ENCODE measurements around the gene NINJ1.

The NINJ1 gene

DNA sequence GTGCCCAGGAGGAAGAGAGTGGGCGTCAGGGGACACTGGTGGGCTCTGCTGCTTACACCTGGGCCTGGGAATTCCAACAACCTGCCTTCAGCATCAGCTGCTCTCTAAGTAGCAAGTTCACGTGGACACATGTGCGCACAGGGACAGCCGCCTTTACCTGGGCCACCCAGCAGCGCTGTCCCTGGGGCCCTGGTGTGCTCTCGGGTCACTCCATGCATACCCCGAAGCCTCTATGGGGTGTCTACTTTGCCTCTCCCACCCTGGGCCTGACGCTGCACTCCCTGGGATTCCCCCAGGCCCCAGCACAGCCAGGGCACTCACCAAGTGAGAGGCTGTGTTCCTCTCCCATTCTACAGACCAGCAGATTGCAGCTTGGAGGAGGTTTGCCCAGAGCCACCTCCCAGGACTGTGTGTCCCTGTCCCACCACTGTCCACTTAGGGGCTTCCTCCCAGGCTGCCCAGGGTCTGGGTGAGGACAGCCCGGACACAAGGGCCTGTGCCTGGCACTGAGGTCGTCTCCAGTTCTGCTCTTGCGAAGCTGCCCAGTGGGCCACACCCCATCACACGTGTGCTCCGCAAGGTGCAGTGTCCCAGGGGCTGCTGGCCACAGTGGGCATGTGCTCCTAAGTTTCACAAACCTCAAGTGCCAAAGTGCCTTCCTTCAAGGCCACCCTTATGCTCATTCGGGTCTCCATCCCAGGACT is 5.9 kb downstream of the NINJ1 start:
- no peak for TF ChIP-seq EZH2phosphoT487 (conservative IDR thresholded peaks at IDR 0.05; ENCODE audit: low read length)
- TF ChIP-seq, protein P1, sequence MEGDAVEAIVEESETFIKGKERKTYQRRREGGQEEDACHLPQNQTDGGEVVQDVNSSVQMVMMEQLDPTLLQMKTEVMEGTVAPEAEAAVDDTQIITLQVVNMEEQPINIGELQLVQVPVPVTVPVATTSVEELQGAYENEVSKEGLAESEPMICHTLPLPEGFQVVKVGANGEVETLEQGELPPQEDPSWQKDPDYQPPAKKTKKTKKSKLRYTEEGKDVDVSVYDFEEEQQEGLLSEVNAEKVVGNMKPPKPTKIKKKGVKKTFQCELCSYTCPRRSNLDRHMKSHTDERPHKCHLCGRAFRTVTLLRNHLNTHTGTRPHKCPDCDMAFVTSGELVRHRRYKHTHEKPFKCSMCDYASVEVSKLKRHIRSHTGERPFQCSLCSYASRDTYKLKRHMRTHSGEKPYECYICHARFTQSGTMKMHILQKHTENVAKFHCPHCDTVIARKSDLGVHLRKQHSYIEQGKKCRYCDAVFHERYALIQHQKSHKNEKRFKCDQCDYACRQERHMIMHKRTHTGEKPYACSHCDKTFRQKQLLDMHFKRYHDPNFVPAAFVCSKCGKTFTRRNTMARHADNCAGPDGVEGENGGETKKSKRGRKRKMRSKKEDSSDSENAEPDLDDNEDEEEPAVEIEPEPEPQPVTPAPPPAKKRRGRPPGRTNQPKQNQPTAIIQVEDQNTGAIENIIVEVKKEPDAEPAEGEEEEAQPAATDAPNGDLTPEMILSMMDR (IDR thresholded peaks at IDR 0.05; ENCODE audit: insufficient read depth, low read length, poor library complexity, severe bottlenecking) = no peak
- Histone ChIP-seq H3K27ac (ENCODE audit: low read depth, low read length) (no peak overlapping the region), H3K4me2 (ENCODE audit: low read depth, low read length, poor library complexity, severe bottlenecking) (no peak overlapping the region), H3K9ac (ENCODE audit: low read length) (no peak overlapping the region), H3K79me2 (ENCODE audit: insufficient read depth, low read length) (no peaks in the 10 kb centered on the region), H3K36me3 (ENCODE audit: low read length) (no peaks in the 10 kb centered on the region), H3K27me3 (ENCODE audit: low read length) (no peaks in the 10 kb centered on the region), H4K20me1 (ENCODE audit: low read depth, low read length) (no peaks in the 10 kb centered on the region), H3K4me3 (ENCODE audit: insufficient read depth, low read length, poor library complexity, severe bottlenecking) (no peak overlapping the region), H2AFZ (ENCODE audit: low read depth, low read length, severe bottlenecking) (no peak overlapping the region), H3K9me2 (replicated peaks; ENCODE audit: insufficient read depth, low read length) (no peaks in the 10 kb centered on the region), H3F3A (ENCODE audit: insufficient read depth) (no peaks in the 10 kb centered on the region), H3K9me3 (ENCODE audit: insufficient read depth, low read length) (no peaks in the 10 kb centered on the region)

DNA sequence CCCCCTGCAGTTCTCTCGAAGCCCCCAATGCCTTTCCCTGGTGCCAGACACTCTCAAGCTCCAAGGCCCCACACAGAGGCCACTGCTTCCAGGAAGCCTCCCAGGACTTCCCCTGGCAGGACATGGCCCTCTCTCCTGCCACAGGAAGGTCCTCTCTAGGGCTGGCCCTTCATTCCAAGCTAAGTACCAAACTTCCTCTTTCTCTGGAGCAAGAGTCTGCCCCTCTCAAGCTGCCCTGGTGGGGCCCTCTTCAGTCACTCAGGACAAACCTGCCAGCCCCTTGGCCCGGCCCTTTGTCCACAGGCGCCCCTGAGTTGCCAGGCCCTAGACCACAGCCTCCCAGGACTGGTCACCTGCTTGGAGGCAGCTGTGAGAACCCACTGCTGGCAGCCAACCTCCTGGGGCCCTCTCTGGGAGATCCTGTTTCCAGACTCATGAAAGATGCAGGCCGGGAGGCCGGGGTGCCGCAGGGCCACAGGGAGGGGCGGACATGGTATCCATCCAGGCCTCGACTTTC is 6.6 kb downstream of the NINJ1 start:
- no peak overlapping the region for H3K9ac ChIP-seq (ENCODE audit: low read length)
- no peaks in the 10 kb centered on the region for H3K27me3 ChIP-seq (ENCODE audit: low read length)
- H3K27ac ChIP-seq (ENCODE audit: low read depth, low read length) = no peak overlapping the region
- H3F3A ChIP-seq (ENCODE audit: insufficient read depth) = no peaks in the 10 kb centered on the region
- no peak overlapping the region for H3K4me2 ChIP-seq (ENCODE audit: low read depth, low read length, poor library complexity, severe bottlenecking)
- no peak overlapping the region for H2AFZ ChIP-seq (ENCODE audit: low read depth, low read length, severe bottlenecking)
- no peak overlapping the region for H3K4me3 ChIP-seq (ENCODE audit: insufficient read depth, low read length, poor library complexity, severe bottlenecking)
- H4K20me1 ChIP-seq (ENCODE audit: low read depth, low read length) = no peaks in the 10 kb centered on the region
- no peaks in the 10 kb centered on the region for H3K9me2 ChIP-seq (replicated peaks; ENCODE audit: insufficient read depth, low read length)
- H3K36me3 ChIP-seq (ENCODE audit: low read length) = no peaks in the 10 kb centered on the region
- no peaks in the 10 kb centered on the region for H3K9me3 ChIP-seq (ENCODE audit: insufficient read depth, low read length)
- H3K79me2 ChIP-seq (ENCODE audit: insufficient read depth, low read length) = no peaks in the 10 kb centered on the region
- TF ChIP-seq, protein P1 (IDR thresholded peaks at IDR 0.05; ENCODE audit: insufficient read depth, low read length, poor library complexity, severe bottlenecking) = no peak
- TF ChIP-seq EZH2phosphoT487 (conservative IDR thresholded peaks at IDR 0.05; ENCODE audit: low read length) = no peak

DNA sequence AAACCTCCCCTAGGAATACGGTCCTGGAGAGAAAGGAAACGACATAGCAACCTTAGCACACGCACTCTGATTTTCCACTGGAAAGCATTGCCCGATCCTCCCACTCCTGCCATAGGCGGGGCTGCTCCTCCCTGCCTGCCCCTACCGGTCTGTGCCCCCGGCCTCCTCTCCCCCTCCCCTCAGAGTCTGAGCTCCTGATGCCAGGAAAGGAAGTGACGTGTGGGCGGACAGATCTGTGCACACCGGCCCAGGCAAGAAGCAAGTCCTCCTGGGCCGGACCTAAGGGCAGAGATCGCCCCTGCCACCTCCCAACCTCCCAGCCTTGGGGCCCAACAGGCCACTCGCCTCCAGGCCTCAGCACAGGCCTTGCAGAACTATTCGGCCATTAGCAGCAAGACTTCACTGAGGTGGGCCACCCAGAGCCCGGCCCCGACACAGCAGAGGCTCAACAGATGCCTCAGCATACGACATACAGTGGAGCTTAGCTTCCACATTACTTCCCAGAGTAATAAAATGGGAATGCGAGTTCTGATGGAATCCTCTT is 7.2 kb downstream of the NINJ1 start:
- TF ChIP-seq, protein P1 (IDR thresholded peaks at IDR 0.05; ENCODE audit: insufficient read depth, low read length, poor library complexity, severe bottlenecking) = no peak
- Histone ChIP-seq H3K79me2 (ENCODE audit: insufficient read depth, low read length) (no peaks in the 10 kb centered on the region), H3K9ac (ENCODE audit: low read length) (no peak overlapping the region), H3K27me3 (ENCODE audit: low read length) (no peaks in the 10 kb centered on the region), H2AFZ (ENCODE audit: low read depth, low read length, severe bottlenecking) (no peak overlapping the region), H3F3A (ENCODE audit: insufficient read depth) (no peaks in the 10 kb centered on the region), H4K20me1 (ENCODE audit: low read depth, low read length) (no peaks in the 10 kb centered on the region), H3K9me2 (replicated peaks; ENCODE audit: insufficient read depth, low read length) (no peaks in the 10 kb centered on the region), H3K4me2 (ENCODE audit: low read depth, low read length, poor library complexity, severe bottlenecking) (no peak overlapping the region), H3K4me3 (ENCODE audit: insufficient read depth, low read length, poor library complexity, severe bottlenecking) (no peak overlapping the region), H3K9me3 (ENCODE audit: insufficient read depth, low read length) (no peaks in the 10 kb centered on the region), H3K36me3 (ENCODE audit: low read length) (no peaks in the 10 kb centered on the region), H3K27ac (ENCODE audit: low read depth, low read length) (no peak overlapping the region)

Data from SU-DHL-6 (cell line).